K562 (cell line): ENCODE measurements around the gene NCBP2. TPM values are rescaled to one million over a fixed set of nuclear protein-coding genes. Genes with fewer than 3 reads are reported as not detected.

Source experiments
- HDAC1 ChIP-seq, 2 experiments: fragments of 450-650 bp; IDR thresholded peaks; 2 replicates each; pipeline ENCODE4 v1.6.1; 2016 to 2017; ENCODE audit warnings: inconsistent platforms in 1 of 2, mild to moderate bottlenecking in 1 of 2, moderate library complexity in 1 of 2
- HMGN3 ChIP-seq: IDR thresholded peaks from 2 replicates; pipeline ENCODE4 v1.6.1; 2011; ENCODE audit warnings: borderline replicate concordance, low read depth, mild to moderate bottlenecking, mixed read lengths, low read length; ENCODE audit not compliant: insufficient read length; ENCODE audit errors: extremely low read depth
- JUNB ChIP-seq: fragments of 450-650 bp; formaldehyde crosslinking; conservative IDR thresholded peaks from 2 replicates; pipeline ENCODE4 v1.4.0; 2020; ENCODE audit warnings: mild to moderate bottlenecking
- KLF13 ChIP-seq: fragments of 450-650 bp; IDR thresholded peaks from 2 replicates; pipeline ENCODE4 v1.6.1; 2016; ENCODE audit warnings: missing genetic modification characterization, low read depth, mild to moderate bottlenecking, missing compliant biosample characterization, moderate library complexity, borderline replicate concordance
- RBM14 ChIP-seq: fragments of 200-400 bp; formaldehyde crosslinking; IDR thresholded peaks from 2 replicates; pipeline ENCODE4 v1.6.1; 2018; ENCODE audit warnings: low read depth, mild to moderate bottlenecking, low read length, moderate library complexity, borderline replicate concordance; ENCODE audit not compliant: insufficient read depth
- TEAD1 ChIP-seq, 2 experiments: fragments of 450-650 bp in 1 of 2; sonication (generic) in 1 of 2; formaldehyde crosslinking; IDR thresholded peaks; 2 replicates each; pipeline versions ENCODE4 v1.4.0 to v1.8.0; 2020 to 2022; ENCODE audit warnings: mild to moderate bottlenecking in 2 of 2, missing genetic modification reagents in 1 of 2
- ZNF589 ChIP-seq: fragments of 200-800 bp; sonication (Bioruptor generic); IDR thresholded peaks from 2 replicates; pipeline ENCODE4 v1.6.1; 2016; ENCODE audit warnings: low read depth, missing genetic modification characterization, missing compliant biosample characterization
- ZNF77 ChIP-seq: fragments of 250-450 bp; sonication (Bioruptor Pico); IDR thresholded peaks from 2 replicates; pipeline ENCODE4 v1.5.0; 2020
- polyA plus RNA-seq, 8 experiments: library from polyadenylated mRNA; depleted of rRNA in 4 of 8; stranded (reverse) in 5 of 8; unstranded in 3 of 8; fragments of >200 nt; fragmentation: Nextera tagmentation in 2 of 8; fragmentation: Illumina TruSeq in 1 of 8; extraction: Ambion mirVana in 2 of 8; extraction: Trizol in 1 of 8; gene quantifications; 2 replicates each; pipeline versions ENCODE4 v1.2.1 to v1.2.3, GENCODE V29; 2011 to 2014; ENCODE audit warnings: inconsistent platforms in 1 of 8, missing spikeins in 1 of 8
- total RNA-seq, 7 experiments: library from RNA; depleted of rRNA in 6 of 7; stranded (reverse); fragments of >200 nt in 6 of 7; fragmentation: Illumina TruSeq in 2 of 7; extraction: Trizol in 2 of 7; gene quantifications; 2 replicates each; pipeline versions ENCODE4 v1.2.1 to v1.2.3, GENCODE V29; 2011 to 2021; ENCODE audit warnings: low replicate concordance in 1 of 7

The NCBP2 gene
- total and polyA plus RNA-seq, 9 of the 15 experiments (the other 6 are each of a cell fraction or from before 2014, with no cell fraction given): 56.4 to 102 (median 82.3) TPM

DNA sequence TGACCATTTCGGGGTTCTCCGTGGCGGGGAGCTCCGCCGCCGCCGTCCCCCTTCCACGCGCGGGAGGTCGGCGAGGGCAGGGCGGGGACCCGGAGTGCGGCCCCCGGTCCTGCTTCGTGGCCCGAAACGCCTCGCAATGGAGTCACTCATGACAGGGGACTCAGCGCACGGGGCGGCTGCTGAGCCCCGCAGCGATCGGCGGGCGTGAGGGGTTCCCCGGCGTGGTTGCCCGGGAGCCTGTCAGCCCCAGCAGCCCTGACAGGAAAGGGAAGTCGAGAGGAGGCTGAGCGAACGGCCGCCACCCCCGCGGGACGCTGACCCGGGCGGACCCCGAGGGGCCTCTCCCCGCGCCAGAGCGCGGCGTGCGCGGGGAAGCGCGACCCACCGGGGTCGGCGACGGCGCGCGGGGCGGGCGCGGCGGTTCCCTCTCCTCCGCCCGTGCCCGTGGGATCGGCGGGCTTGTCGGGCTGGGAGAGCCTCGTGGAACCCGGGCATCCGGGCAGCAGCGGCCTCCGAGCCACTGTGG, 26.9 kb upstream of the NCBP2 start (continued):
- 0 out of 2 replicates have a peak, but pooled peaks have one; percentile 85 for TF ChIP-seq RBM14
- TF ChIP-seq ZNF77 (CRISPR knock-in tag): no peak
- peak; percentile 18; the same call in 1 of the 2 replicates for TF ChIP-seq ZNF589 (CRISPR knock-in tag)
- TF ChIP-seq TEAD1 (CRISPR knock-in tag; IDR thresholded peaks at IDR 0.05): peak in 1 of 2 experiments; percentile 71; a peak in 2 of 4 replicates
- peak; percentile 82 for TF ChIP-seq KLF13 (tag)
- 0 out of 2 replicates have a peak, but pooled peaks have one; percentile 24 for TF ChIP-seq JUNB
- no peak for TF ChIP-seq HMGN3
- TF ChIP-seq HDAC1 (IDR thresholded peaks at IDR 0.05): peak in 1 of 2 experiments; percentile 67; a peak in 2 of 4 replicates
- TF ChIP-seq, all 486 proteins: peak for 112
